IPS-18a (cell line): ENCODE results near the gene C16orf87.

Source experiments
- H3K27ac ChIP-seq: one replicate; pipeline ENCODE4 v1.5.1; 2013; ENCODE audit warnings: low read length
- H3K27me3 ChIP-seq: one replicate; pipeline ENCODE4 v1.6.1; 2013; ENCODE audit warnings: mild to moderate bottlenecking, low read length; ENCODE audit not compliant: control insufficient read depth, insufficient read depth
- H3K36me3 ChIP-seq: one replicate; pipeline ENCODE4 v1.6.1; 2013; ENCODE audit warnings: low read depth, low read length; ENCODE audit not compliant: control insufficient read depth
- H3K4me1 ChIP-seq: one replicate; pipeline ENCODE4 v1.6.1; 2013; ENCODE audit warnings: low read depth, low read length; ENCODE audit not compliant: control insufficient read depth
- H3K4me3 ChIP-seq: one replicate; pipeline ENCODE4 v1.5.1; 2013; ENCODE audit warnings: low read length
- H3K9ac ChIP-seq: one replicate; pipeline ENCODE4 v1.6.1; 2013; ENCODE audit warnings: mild to moderate bottlenecking, low read length, moderate library complexity
- H3K9me3 ChIP-seq: one replicate; pipeline ENCODE4 v1.6.1; 2013; ENCODE audit warnings: low read depth, low read length; ENCODE audit not compliant: control insufficient read depth

The C16orf87 gene

DNA sequence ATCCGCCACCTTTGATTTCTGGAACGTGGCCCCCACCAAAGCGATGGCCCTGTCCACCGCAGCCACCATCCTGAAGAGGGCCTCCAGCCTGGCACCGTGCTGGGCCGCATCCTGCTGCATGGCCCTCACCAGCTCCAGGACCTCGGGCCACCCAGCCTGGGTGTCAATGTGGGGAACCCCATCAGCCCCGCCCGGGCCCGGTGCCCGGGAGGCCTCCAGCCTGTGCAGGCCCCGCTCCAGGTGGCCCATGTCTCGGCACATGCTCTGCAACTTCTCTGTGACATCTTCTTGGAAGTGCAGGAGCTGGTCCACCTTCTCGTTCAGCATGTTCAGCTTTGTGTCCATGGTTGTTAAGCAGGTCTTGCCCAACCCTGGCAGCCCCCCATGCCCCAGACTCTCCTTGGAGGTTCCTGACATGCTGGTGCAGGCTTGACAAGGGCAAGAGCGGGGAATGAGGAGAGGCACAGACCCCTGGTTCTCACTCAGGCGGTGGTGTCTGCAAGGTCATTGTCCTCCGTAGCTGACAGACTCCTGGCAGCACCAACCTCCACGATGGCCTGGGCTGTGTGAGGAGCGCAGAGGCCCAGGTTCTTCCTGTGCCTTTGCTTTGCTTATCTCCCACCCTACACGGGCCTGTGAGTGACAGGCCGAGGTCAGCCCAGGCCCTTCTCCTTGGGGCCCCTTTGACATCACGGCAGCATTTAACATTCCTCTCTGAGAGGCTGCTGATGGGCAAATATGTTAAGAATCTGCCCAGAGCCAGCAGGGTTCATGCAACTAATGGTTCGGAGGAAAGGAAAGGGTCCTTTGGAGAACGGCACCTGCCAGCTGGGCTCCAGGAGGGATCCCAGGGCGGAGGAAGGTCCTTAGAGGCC, 83.0 kb downstream of the C16orf87 start, which contains the start of gene MYLK3:
Gene MYLK3 (minus strand): TSS at position 568 of the 875 bp plus-strand sequence. CDS start 151 bp downstream, at position 417.
- H3K4me3 ChIP-seq = no peak within 1 kb of the TSS
- H3K27ac ChIP-seq = no peak within 1 kb of the TSS
- no peaks in the 10 kb centered on the region for H3K36me3 ChIP-seq
- no peaks in the 10 kb centered on the region for H3K27me3 ChIP-seq
- no peaks in the 10 kb centered on the region for H3K9me3 ChIP-seq
- H3K9ac ChIP-seq = no peak within 1 kb of the TSS
- H3K4me1 ChIP-seq = peaks cover 14% of the 10 kb centered on the region

DNA sequence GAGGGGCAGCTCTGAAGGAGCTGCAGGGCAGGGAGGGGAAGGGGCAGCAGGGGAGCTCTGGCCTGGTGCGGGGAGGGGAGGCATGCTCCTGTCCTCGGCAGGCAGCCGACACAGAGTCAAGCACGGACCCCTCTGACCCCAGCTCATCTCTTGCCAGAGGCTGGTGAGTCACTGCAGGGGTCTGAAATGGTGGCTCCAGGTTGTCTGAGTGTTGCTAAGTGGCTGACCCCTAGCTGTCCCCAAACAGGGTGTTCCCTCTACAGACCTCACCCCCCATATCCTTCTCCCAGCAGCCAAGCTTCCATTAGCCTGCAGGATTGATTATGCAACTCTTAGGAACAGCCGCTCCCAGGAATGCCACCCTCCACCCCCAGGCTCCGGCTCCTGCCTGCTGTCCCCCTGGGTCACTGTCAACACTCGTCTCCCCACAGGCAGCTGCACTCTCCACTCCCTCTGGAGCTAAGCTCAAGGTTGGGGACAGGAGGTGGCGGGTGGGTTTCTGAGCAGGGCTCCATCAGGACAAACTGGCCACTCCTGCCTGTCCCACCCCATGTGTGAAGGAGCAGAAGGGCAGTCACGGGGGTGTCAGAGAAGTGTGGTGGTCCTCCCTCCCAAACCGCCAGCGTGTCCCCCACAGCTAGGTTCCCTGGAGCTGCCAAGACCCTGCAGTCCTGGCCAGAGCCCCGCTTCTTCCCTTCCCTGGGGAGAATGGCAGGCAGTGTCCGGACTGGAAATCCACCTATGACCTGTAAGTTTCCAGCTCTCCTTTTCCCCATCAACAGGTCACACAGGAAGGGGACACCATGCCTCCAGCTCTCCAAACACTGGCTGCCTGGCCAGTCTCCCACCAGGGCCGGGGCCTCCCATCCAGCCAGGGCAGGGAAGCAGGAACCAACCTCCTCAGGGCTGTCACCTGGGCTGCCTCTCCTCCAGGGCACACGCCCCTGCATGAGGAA, 83.9 kb downstream of the C16orf87 start:
- Histone ChIP-seq H3K4me1 (peaks cover 14% of the 10 kb centered on the region), H3K4me3 (no peak overlapping the region), H3K36me3 (no peaks in the 10 kb centered on the region), H3K27me3 (no peaks in the 10 kb centered on the region), H3K9me3 (no peaks in the 10 kb centered on the region), H3K9ac (no peak overlapping the region), H3K27ac (no peak overlapping the region)
